Small intestine (tissue), 7 donors: ENCODE data around the gene ADAMTS16. TPM values are rescaled to one million over a fixed set of nuclear protein-coding genes. Genes with fewer than 3 reads are reported as not detected.
A peak's percentile ranks its signal among the peaks of the same experiment; 100 is the strongest.

Experiments used
- DNase-seq, 2 donors: peaks; one replicate each; pipeline versions ENCODE4 v3.0.0 to v3.0.0-alpha.2; 2013
- FAIRE-seq: peaks from 2 replicates; lab custom pipeline; 2012; peaks lifted over from hg19 to GRCh38; lab: Jason Lieb, UNC
- H3K27ac ChIP-seq, 3 donors: one replicate each; pipeline ENCODE4 v1.5.1; 2013; ENCODE audit warnings: low read length in 2 of 3, mild to moderate bottlenecking in 2 of 3, control low read depth in 1 of 3, inconsistent platforms in 1 of 3, low read depth in 1 of 3, moderate library complexity in 1 of 3
- H3K27me3 ChIP-seq, 3 donors: one replicate each; pipeline ENCODE4 v1.6.1; 2013; ENCODE audit warnings: low read length in 3 of 3, inconsistent platforms in 1 of 3; ENCODE audit not compliant: control insufficient read depth in 3 of 3, insufficient read depth in 3 of 3
- H3K36me3 ChIP-seq, 3 donors: one replicate each; pipeline ENCODE4 v1.6.1; 2013; ENCODE audit warnings: low read length in 3 of 3, inconsistent platforms in 1 of 3, low read depth in 1 of 3, mild to moderate bottlenecking in 1 of 3, moderate library complexity in 1 of 3; ENCODE audit not compliant: control insufficient read depth in 3 of 3, insufficient read depth in 2 of 3
- H3K4me1 ChIP-seq, 3 donors: one replicate each; pipeline ENCODE4 v1.6.1; 2013; ENCODE audit warnings: low read length in 2 of 3, inconsistent platforms in 1 of 3, low read depth in 1 of 3, mild to moderate bottlenecking in 1 of 3, moderate library complexity in 1 of 3; ENCODE audit not compliant: control insufficient read depth in 3 of 3, insufficient read depth in 2 of 3
- H3K4me3 ChIP-seq, 3 donors: one replicate each; pipeline ENCODE4 v1.5.1; 2013; ENCODE audit warnings: low read length in 3 of 3, control low read depth in 1 of 3, inconsistent platforms in 1 of 3, low read depth in 1 of 3, mild to moderate bottlenecking in 1 of 3, moderate library complexity in 1 of 3
- H3K9me3 ChIP-seq, 2 donors: one replicate each; pipeline ENCODE4 v1.6.1; 2013; ENCODE audit warnings: low read depth in 1 of 2, low read length in 1 of 2; ENCODE audit not compliant: control insufficient read depth in 2 of 2, insufficient read depth in 1 of 2
- WGBS, 3 donors: extraction: QIAGEN DNeasy Blood & Tissue Kit; methylation state at CpG; one replicate each; pipeline ENCODE4 v1.1.7; 2013; 5-methylcytosine and 5-hydroxymethylcytosine counted together
- polyA plus RNA-seq, 4 donors: library from polyadenylated mRNA; stranded (reverse) in 3 of 4; unstranded in 1 of 4; fragments of 200-250 nt in 3 of 4; fragments of 120-200 nt in 1 of 4; gene quantifications; one replicate each; pipeline versions ENCODE4 v1.2.1 to v1.2.3, GENCODE V29; 2013
- donor health status: healthy with polysubstance abuse.
- donor health status: control.
- donor health status: control.
- donor health status: Bipolar disorder and iron deficiency.
- donor health status: healthy.

ADAMTS16 gene
- polyA plus RNA-seq, 4 donors, result 0.06 to 0.66 TPM; not detected in 2

DNA sequence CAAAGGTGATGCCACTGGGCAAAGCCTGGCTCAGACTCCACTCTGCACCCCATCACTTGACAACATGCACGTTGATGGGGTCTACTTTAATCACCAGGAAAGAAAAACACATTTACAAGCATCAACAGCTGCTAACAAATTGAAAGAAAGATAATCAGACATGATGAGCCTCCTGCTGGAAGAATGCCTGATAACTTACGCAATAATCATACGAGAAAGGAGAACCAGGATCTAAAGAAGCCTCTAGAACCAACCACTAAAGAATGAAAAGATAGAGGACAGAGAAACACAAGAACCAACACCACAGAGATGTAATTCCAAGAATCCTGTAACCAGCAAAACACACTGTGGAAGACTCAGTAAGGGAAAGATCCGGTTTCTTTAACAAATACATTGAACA, 162.1 kb downstream of the ADAMTS16 start:
- Histone ChIP-seq H3K4me1 (peaks cover 0 to 7% (median 6%) of the 10 kb centered on the region in 3 donors), H3K27ac (no peak overlapping the region), H3K9me3 (peaks cover 0 to 11% of the 10 kb centered on the region in 2 donors), H3K27me3 (no peaks in the 10 kb centered on the region), H3K36me3 (no peaks in the 10 kb centered on the region), H3K4me3 (no peak overlapping the region)
- FAIRE-seq, result no peak
- 57 to 63% (median 63%) methylated on average over 4 of the region's 4 CpGs for WGBS, 3 donors
- no peak for DNase-seq

DNA sequence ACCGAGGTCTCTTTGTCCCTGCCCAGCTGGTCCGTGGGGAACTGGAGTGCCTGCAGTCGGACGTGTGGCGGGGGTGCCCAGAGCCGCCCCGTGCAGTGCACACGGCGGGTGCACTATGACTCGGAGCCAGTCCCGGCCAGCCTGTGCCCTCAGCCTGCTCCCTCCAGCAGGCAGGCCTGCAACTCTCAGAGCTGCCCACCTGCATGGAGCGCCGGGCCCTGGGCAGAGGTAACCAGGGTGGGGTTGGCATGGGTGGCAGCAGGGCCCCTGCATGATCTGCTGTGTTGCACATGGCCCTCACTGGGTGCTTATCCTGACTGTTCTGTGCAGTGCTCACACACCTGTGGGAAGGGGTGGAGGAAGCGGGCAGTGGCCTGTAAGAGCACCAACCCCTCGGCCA, 163.1 kb downstream of the ADAMTS16 start:
- Histone ChIP-seq H3K27me3 (no peaks in the 10 kb centered on the region), H3K4me3 (no peak overlapping the region), H3K4me1 (peaks cover 0 to 4% (median 2%) of the 10 kb centered on the region in 3 donors), H3K9me3 (peaks cover 0 to 11% of the 10 kb centered on the region in 2 donors), H3K36me3 (no peaks in the 10 kb centered on the region), H3K27ac (no peak overlapping the region)
- no peak for FAIRE-seq
- WGBS, 3 donors, result 94 to 96% (median 95%) methylated on average over 15 of the region's 15 CpGs
- no peak for DNase-seq

DNA sequence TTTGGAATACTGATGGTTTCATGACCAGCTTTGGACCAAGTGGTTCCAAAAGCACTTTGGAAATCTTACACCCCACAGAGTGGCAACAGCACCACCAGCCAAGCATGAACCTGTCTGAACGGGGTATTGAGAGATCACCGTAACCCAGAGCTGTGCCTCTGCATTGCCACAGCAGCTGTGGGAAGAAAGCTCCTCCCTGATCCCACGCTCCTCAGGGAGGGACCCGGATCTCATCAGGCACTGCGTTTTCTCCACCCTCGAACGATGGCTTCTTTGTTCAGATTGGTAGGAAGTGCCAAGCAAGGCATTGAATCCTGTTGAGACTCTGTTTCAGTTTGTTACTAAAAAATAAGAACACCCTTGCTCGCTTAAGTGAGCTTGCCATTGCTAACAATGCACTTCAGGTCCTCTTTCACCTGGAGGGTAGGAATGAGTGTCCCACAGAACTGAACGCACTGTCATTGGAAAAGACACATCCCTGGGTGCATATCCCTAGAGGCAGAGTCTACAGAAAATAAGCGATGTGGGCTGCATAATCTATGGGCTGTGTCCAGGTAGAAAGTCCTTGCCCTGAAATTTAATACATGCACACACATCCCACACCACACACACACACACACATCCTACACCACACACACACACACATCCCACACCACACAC, 164.4 kb downstream of the ADAMTS16 start:
- Histone ChIP-seq H3K36me3 (no peaks in the 10 kb centered on the region), H3K27me3 (no peaks in the 10 kb centered on the region), H3K4me1 (no peaks in the 10 kb centered on the region), H3K9me3 (peaks cover 0 to 10% of the 10 kb centered on the region in 2 donors), H3K27ac (no peak overlapping the region), H3K4me3 (no peak overlapping the region)
- 18 to 57% (median 38%) methylated on average over 10 of the region's 10 CpGs for WGBS, 3 donors
- DNase-seq (peak in 1 of 2 donors; percentile 8), FAIRE-seq (no peak)

DNA sequence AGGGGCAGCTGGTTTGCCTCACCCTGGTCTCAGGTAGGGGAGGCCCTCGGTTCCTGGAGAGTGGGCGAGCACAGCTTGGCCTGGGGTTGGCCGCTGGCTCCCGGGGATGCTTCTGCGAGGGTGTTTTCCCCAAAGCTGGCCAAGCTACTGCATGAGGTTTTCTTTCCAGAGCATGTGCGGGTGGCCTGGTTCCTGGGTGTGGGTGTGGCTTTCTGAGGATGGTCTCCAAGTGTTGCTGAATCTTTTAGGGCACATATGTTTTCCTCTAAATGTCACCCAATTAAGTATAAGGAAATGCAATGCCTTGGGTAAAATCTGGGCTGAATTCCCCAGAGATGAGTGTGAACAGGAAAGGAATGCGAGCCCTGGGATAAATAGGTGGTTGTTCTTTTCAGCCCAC, 166.6 kb downstream of the ADAMTS16 start:
- no peaks in the 10 kb centered on the region for H3K36me3 ChIP-seq
- no peak overlapping the region for H3K27ac ChIP-seq
- H3K4me3 ChIP-seq, result no peak overlapping the region
- no peaks in the 10 kb centered on the region for H3K27me3 ChIP-seq
- WGBS, 3 donors, result 71 to 85% (median 82%) methylated on average over 7 of the region's 7 CpGs
- no peak for FAIRE-seq
- no peaks in the 10 kb centered on the region for H3K4me1 ChIP-seq
- DNase-seq, result no peak
- peaks cover 0 to 5% of the 10 kb centered on the region in 2 donors for H3K9me3 ChIP-seq

DNA sequence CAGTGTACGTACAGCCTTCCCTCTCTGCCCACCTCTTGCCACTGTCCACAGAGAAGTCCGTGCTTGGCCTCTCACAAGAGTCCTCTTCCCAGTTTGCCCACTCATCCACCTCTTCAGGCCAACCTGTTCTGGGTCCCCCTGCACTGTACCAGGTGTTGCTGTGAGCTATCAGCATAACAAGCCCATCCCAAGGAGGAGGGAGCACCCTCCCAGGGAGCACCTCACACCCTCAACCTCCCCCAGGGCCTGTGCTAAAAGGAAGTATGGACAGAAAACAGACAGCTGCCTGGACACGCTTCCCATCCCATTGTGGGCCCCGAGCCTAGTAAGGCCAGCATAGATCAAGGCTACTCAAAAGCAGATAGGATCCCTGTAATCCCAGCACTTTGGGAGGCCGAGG, 168.2 kb downstream of the ADAMTS16 start:
- Histone ChIP-seq H3K9me3 (no peaks in the 10 kb centered on the region), H3K27me3 (no peaks in the 10 kb centered on the region), H3K27ac (no peak overlapping the region), H3K36me3 (no peaks in the 10 kb centered on the region), H3K4me1 (peaks cover 0 to 7% (median 0%) of the 10 kb centered on the region in 3 donors), H3K4me3 (no peak overlapping the region)
- 88 to 93% (median 90%) methylated on average over 5 of the region's 5 CpGs for WGBS, 3 donors
- DNase-seq (no peak), FAIRE-seq (no peak)

DNA sequence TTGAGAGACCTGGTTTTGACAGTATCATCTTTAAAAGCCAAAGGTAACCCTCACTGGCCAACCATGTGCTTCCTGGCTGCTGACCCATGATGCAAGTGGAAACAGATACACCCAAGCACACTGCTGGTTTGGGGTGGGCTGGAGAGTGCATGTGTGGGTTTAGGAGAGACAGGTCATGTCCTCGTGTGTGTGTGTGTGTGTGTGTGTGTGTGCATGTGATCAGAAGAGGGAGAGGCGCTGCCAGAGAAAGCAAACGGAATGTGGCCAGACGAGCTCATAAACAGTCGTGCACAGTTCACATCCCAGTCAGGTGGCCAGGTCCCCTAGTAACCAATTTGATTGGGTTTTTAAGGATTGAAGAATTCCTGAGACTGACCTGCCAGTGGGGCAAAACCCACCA, 169.5 kb downstream of the ADAMTS16 start:
- 12 to 63% (median 31%) methylated on average over 5 of the region's 5 CpGs for WGBS, 3 donors
- no peaks in the 10 kb centered on the region for H3K9me3 ChIP-seq
- FAIRE-seq, result no peak

DNA sequence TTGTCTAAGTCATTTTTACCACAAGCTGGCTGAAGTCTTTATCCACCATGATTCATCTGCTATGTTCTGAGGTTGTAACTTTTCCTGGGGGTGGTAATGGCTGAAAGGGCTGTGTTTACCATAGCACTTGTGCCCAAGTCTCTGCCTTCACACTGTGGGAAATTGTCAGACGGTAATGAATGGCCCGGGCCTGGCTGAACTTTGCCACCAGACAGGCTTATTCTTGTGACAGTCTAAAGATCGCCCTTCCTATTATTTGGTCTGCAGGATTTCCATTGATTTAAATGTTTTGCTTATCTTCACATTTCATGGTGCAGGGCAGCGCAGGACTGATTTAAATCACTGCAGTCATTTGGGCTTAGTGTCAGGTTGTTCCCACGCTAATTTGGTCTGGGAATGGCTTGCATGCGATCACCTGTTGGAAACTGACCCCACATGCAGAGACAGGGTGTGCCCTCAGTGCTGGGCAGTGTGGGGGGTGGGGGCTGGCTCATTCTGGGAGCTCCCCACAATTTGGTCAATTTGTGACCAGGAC, 173.0 kb downstream of the ADAMTS16 start:
- no peaks in the 10 kb centered on the region for H3K27me3 ChIP-seq
- no peak for FAIRE-seq
- no peak overlapping the region for H3K4me3 ChIP-seq
- H3K36me3 ChIP-seq, result no peaks in the 10 kb centered on the region
- no peak overlapping the region for H3K27ac ChIP-seq
- 20 to 59% (median 35%) methylated on average over 6 of the region's 6 CpGs for whole genome bisulfite sequencing, 3 donors
- H3K9me3 ChIP-seq, result no peaks in the 10 kb centered on the region
- DNase-seq, result peak; percentile 7 to 47
- H3K4me1 ChIP-seq, result peaks cover 0 to 9% (median 0%) of the 10 kb centered on the region in 3 donors

More for the DNA sequence above, 169.5 kb downstream of the ADAMTS16 start:
- H3K27me3 ChIP-seq, result no peaks in the 10 kb centered on the region
- no peak overlapping the region for H3K27ac ChIP-seq
- H3K36me3 ChIP-seq, result no peaks in the 10 kb centered on the region
- DNase-seq, result peak in 1 of 2 donors; percentile 13
- H3K4me3 ChIP-seq, result no peak overlapping the region
- peaks cover 0 to 9% (median 0%) of the 10 kb centered on the region in 3 donors for H3K4me1 ChIP-seq

DNA sequence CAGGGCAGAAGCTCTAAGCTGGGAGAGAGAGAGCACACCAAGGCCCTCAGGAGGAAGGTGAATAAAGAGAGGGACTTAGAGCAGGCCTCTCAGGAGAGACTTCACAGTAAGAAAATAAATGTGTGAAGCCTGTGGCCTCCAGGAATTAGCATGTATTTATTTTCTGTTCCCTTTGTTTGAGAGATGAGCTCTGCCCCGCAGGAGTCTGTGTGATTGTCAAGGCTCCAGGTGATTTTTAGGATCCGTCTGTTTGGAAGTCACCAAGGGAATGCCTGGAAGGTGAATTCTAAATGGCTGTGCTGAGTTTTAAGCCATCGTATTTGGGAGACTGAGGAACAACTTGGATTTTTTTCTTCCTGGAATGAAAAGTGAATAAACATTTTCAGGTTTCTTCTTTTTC, 174.0 kb downstream of the ADAMTS16 start:
- Histone ChIP-seq H3K4me3 (no peak overlapping the region), H3K36me3 (no peaks in the 10 kb centered on the region), H3K4me1 (peaks cover 0 to 9% (median 0%) of the 10 kb centered on the region in 3 donors), H3K9me3 (no peaks in the 10 kb centered on the region), H3K27ac (no peak overlapping the region), H3K27me3 (no peaks in the 10 kb centered on the region)
- no peak for FAIRE-seq
- no peak for DNase-seq
- WGBS, 3 donors, result 79 to 89% (median 88%) methylated on average over 3 of the region's 3 CpGs
